HepG2 (cell line): ENCODE measurements around the gene EMP2. TPM values are rescaled to one million over a fixed set of nuclear protein-coding genes. Genes with fewer than 3 reads are reported as not detected.
A peak's percentile ranks its signal among the peaks of the same experiment; 100 is the strongest.

Experiments used
- NBN ChIP-seq: fragments of 450-650 bp; conservative IDR thresholded peaks from 2 replicates; pipeline ENCODE4 v1.6.1; 2017
- PAWR ChIP-seq: sonication (generic); formaldehyde crosslinking; IDR thresholded peaks from 2 replicates; pipeline ENCODE4 v1.4.0; 2020; ENCODE audit warnings: missing genetic modification reagents, mild to moderate bottlenecking, borderline replicate concordance
- PTBP1 ChIP-seq: fragments of 200-400 bp; formaldehyde crosslinking; IDR thresholded peaks from 2 replicates; pipeline ENCODE4 v1.6.1; 2018; ENCODE audit warnings: low read length, low read depth; ENCODE audit not compliant: poor library complexity, severe bottlenecking
- RBM22 ChIP-seq: fragments of 200-400 bp; formaldehyde crosslinking; optimal IDR thresholded peaks from 2 replicates; pipeline ENCODE3; 2017; ENCODE audit warnings: mild to moderate bottlenecking, low read length, moderate library complexity
- SMARCC2 ChIP-seq: fragments of 450-650 bp; IDR thresholded peaks from 2 replicates; pipeline ENCODE4 v1.6.1; 2017; ENCODE audit warnings: antibody characterized with exemption, mild to moderate bottlenecking
- SNAPC2 ChIP-seq: sonication (generic); formaldehyde crosslinking; IDR thresholded peaks from 2 replicates; pipeline ENCODE4 v1.8.1; 2022; ENCODE audit warnings: mild to moderate bottlenecking, missing genetic modification reagents
- STAT5B ChIP-seq: sonication (generic); formaldehyde crosslinking; IDR thresholded peaks from 2 replicates; pipeline ENCODE4 v1.4.0; 2020; ENCODE audit warnings: missing genetic modification reagents
- TEAD3 ChIP-seq: optimal IDR thresholded peaks from 2 replicates; pipeline ENCODE3; 2016; ENCODE audit warnings: borderline replicate concordance
- ZFAT ChIP-seq: sonication (generic); formaldehyde crosslinking; conservative IDR thresholded peaks from 2 replicates; pipeline ENCODE4 v1.8.1; 2023; ENCODE audit warnings: missing genetic modification reagents, inconsistent platforms
- ZFP36 ChIP-seq: fragments of 150-350 bp; IDR thresholded peaks from 2 replicates; pipeline ENCODE4 v1.6.1; 2018; ENCODE audit warnings: borderline replicate concordance, low read length, low read depth; ENCODE audit not compliant: partially characterized antibody
- ZNF343 ChIP-seq: sonication (generic); formaldehyde crosslinking; IDR thresholded peaks from 2 replicates; pipeline ENCODE4 v1.4.0; 2020; ENCODE audit warnings: mild to moderate bottlenecking, missing genetic modification reagents
- ZSCAN25 ChIP-seq: sonication (generic); formaldehyde crosslinking; IDR thresholded peaks from 2 replicates; pipeline ENCODE4 v1.8.0; 2022; ENCODE audit warnings: mild to moderate bottlenecking, missing genetic modification reagents
- polyA plus RNA-seq, 8 experiments: library from polyadenylated mRNA; depleted of rRNA in 3 of 8; stranded (reverse) in 7 of 8; unstranded in 1 of 8; fragments of >200 nt; fragmentation: Illumina TruSeq in 4 of 8; extraction: Trizol in 4 of 8; gene quantifications; 2 replicates each; pipeline versions ENCODE4 v1.2.1 to v1.2.3, GENCODE V29; 2011 to 2016; ENCODE audit warnings: low read depth in 4 of 8, missing spikeins in 1 of 8, mixed read lengths in 1 of 8; ENCODE audit not compliant: insufficient read depth in 1 of 8
- total RNA-seq, 5 experiments: library from RNA; depleted of rRNA; stranded (reverse); fragments of >200 nt; fragmentation: Illumina TruSeq; extraction: Trizol; gene quantifications; 2 replicates each; pipeline ENCODE4 v1.2.3, GENCODE V29; 2016; ENCODE audit warnings: low read depth in 1 of 5
- TF ChIP-seq, protein P1 (sequence below): IDR thresholded peaks from 2 replicates; pipeline ENCODE4 v1.4.0; 2020; ENCODE audit warnings: mild to moderate bottlenecking, missing genetic modification reagents
- TF ChIP-seq, protein P2 (sequence below): sonication (generic); formaldehyde crosslinking; conservative IDR thresholded peaks from 2 replicates; pipeline ENCODE4 v1.4.0; 2020; ENCODE audit warnings: mild to moderate bottlenecking, missing genetic modification reagents, moderate library complexity
- TF ChIP-seq, protein P3 (sequence below): sonication (generic); formaldehyde crosslinking; IDR thresholded peaks from 2 replicates; pipeline ENCODE4 v1.5.1; 2020; ENCODE audit warnings: mild to moderate bottlenecking, missing genetic modification reagents, moderate library complexity

The EMP2 gene
- total and polyA plus RNA-seq, 2 of the 13 experiments (the other 11 are each of a cell fraction or from before 2014, with no cell fraction given), result 24.6 to 91.2 TPM

DNA sequence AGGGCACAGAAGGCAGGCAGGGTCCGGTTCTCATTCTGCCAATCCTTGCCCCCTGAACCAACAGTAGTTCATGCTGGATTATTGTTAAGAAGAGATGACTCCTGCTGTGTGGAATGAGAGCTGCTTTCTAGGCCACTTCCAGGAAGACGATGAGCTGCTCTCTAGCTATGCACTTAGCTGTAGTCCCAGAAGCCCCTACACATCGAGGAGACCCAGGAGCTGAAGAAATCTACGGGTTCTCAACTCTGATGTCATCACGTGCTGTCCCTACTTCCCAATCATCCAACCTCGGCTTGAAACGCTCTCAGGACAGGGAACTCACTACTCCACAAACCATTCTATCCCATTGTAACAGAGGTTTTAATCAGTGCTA lies 29.0 kb upstream of the EMP2 start (continued):
- TF ChIP-seq SNAPC2 (CRISPR knock-in tag) (no peak), NBN (no peak), SMARCC2 (no peak), ZFAT (CRISPR knock-in tag) (no peak), PAWR (CRISPR knock-in tag) (no peak), TEAD3 (CRISPR knock-in tag) (peak; percentile 85), ZSCAN25 (CRISPR knock-in tag) (no peak), PTBP1 (no peak), ZNF343 (CRISPR knock-in tag) (no peak), RBM22 (no peak), STAT5B (CRISPR knock-in tag) (no peak), ZFP36 (peak; percentile 8)
- TF ChIP-seq, protein P1, sequence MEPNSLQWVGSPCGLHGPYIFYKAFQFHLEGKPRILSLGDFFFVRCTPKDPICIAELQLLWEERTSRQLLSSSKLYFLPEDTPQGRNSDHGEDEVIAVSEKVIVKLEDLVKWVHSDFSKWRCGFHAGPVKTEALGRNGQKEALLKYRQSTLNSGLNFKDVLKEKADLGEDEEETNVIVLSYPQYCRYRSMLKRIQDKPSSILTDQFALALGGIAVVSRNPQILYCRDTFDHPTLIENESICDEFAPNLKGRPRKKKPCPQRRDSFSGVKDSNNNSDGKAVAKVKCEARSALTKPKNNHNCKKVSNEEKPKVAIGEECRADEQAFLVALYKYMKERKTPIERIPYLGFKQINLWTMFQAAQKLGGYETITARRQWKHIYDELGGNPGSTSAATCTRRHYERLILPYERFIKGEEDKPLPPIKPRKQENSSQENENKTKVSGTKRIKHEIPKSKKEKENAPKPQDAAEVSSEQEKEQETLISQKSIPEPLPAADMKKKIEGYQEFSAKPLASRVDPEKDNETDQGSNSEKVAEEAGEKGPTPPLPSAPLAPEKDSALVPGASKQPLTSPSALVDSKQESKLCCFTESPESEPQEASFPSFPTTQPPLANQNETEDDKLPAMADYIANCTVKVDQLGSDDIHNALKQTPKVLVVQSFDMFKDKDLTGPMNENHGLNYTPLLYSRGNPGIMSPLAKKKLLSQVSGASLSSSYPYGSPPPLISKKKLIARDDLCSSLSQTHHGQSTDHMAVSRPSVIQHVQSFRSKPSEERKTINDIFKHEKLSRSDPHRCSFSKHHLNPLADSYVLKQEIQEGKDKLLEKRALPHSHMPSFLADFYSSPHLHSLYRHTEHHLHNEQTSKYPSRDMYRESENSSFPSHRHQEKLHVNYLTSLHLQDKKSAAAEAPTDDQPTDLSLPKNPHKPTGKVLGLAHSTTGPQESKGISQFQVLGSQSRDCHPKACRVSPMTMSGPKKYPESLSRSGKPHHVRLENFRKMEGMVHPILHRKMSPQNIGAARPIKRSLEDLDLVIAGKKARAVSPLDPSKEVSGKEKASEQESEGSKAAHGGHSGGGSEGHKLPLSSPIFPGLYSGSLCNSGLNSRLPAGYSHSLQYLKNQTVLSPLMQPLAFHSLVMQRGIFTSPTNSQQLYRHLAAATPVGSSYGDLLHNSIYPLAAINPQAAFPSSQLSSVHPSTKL (CRISPR knock-in tag), result 0 out of 2 replicates have a peak, but pooled peaks have one; percentile 19
- TF ChIP-seq, protein P2, sequence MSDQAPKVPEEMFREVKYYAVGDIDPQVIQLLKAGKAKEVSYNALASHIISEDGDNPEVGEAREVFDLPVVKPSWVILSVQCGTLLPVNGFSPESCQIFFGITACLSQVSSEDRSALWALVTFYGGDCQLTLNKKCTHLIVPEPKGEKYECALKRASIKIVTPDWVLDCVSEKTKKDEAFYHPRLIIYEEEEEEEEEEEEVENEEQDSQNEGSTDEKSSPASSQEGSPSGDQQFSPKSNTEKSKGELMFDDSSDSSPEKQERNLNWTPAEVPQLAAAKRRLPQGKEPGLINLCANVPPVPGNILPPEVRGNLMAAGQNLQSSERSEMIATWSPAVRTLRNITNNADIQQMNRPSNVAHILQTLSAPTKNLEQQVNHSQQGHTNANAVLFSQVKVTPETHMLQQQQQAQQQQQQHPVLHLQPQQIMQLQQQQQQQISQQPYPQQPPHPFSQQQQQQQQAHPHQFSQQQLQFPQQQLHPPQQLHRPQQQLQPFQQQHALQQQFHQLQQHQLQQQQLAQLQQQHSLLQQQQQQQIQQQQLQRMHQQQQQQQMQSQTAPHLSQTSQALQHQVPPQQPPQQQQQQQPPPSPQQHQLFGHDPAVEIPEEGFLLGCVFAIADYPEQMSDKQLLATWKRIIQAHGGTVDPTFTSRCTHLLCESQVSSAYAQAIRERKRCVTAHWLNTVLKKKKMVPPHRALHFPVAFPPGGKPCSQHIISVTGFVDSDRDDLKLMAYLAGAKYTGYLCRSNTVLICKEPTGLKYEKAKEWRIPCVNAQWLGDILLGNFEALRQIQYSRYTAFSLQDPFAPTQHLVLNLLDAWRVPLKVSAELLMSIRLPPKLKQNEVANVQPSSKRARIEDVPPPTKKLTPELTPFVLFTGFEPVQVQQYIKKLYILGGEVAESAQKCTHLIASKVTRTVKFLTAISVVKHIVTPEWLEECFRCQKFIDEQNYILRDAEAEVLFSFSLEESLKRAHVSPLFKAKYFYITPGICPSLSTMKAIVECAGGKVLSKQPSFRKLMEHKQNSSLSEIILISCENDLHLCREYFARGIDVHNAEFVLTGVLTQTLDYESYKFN (CRISPR knock-in tag), result no peak
- TF ChIP-seq, protein P3, sequence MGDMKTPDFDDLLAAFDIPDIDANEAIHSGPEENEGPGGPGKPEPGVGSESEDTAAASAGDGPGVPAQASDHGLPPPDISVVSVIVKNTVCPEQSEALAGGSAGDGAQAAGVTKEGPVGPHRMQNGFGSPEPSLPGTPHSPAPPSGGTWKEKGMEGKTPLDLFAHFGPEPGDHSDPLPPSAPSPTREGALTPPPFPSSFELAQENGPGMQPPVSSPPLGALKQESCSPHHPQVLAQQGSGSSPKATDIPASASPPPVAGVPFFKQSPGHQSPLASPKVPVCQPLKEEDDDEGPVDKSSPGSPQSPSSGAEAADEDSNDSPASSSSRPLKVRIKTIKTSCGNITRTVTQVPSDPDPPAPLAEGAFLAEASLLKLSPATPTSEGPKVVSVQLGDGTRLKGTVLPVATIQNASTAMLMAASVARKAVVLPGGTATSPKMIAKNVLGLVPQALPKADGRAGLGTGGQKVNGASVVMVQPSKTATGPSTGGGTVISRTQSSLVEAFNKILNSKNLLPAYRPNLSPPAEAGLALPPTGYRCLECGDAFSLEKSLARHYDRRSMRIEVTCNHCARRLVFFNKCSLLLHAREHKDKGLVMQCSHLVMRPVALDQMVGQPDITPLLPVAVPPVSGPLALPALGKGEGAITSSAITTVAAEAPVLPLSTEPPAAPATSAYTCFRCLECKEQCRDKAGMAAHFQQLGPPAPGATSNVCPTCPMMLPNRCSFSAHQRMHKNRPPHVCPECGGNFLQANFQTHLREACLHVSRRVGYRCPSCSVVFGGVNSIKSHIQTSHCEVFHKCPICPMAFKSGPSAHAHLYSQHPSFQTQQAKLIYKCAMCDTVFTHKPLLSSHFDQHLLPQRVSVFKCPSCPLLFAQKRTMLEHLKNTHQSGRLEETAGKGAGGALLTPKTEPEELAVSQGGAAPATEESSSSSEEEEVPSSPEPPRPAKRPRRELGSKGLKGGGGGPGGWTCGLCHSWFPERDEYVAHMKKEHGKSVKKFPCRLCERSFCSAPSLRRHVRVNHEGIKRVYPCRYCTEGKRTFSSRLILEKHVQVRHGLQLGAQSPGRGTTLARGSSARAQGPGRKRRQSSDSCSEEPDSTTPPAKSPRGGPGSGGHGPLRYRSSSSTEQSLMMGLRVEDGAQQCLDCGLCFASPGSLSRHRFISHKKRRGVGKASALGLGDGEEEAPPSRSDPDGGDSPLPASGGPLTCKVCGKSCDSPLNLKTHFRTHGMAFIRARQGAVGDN, result peak; percentile 63
